ENCODE data around the gene ZNF335. TPM values are rescaled to one million over a fixed set of nuclear protein-coding genes. Genes with fewer than 3 reads are reported as not detected.
A peak's percentile ranks its signal among the peaks of the same experiment; 100 is the strongest.

The ZNF335 gene
- total and polyA plus RNA-seq, 2 of the 8 experiments (the other 6 are each of a cell fraction or from before 2014, with no cell fraction given) = 12.4 to 14.6 TPM

DNA sequence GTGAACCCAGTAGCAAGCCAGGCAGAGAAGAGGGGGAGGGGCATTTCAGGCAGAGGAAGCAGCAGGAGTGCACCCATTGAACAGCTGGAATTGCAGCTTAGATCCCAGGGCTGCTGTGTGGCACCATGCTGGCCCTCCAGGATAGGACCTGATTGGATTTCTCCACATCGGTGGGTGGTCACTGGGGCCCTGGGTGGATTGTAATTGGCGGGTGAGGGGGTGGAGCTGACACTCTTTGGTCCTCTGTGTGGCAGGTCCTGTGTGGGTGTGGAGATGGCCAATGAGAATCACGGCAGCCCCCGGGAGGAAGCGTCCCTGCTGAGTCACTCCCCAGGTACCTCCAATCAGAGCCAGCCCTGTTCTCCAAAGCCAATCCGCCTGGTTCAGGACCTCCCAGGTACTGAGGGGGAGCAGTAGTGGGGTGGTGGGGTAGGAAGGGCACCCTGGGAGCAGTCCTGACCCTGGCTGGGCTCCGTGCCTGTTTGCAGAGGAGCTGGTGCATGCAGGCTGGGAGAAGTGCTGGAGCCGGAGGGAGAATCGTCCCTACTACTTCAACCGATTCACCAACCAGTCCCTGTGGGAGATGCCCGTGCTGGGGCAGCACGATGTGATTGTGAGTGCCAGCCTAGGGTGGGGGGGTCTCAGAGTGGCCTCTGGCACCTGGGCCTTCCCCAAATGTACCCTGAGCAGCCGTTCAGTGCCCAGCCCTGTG, 33.1 kb downstream of the ZNF335 start:
- no peak overlapping the region for H2AFZ ChIP-seq (ENCODE audit: low read length)
- H4K8ac ChIP-seq (ENCODE audit: extremely low read depth, insufficient read depth, low read length) = no peak overlapping the region; the same call in 1 of the 2 replicates
- peak; percentile 58 to 68 for DNase-seq (ENCODE audit: low read depth in 1 of 2, low spot score in 2 of 2)
- ChIA-PET POLR2A (ENCODE audit: partially characterized antibody) (interaction anchor here (0.8 to 18.4 kb wide), 21 partner anchors 10 to 120 kb away, joined by 3 to 283 read pairs (median 3); partner anchors contain the start of genes CTSA, NEURL2, PLTP and SNX21), CTCF (ENCODE audit: partially characterized antibody) (interaction anchor here (0.5 to 3.6 kb wide), 7 partner anchors 10 to 578 kb away, joined by 3 to 17 read pairs (median 11); partner anchors contain the start of genes CTSA and NEURL2)
- H3K79me2 ChIP-seq (ENCODE audit: control insufficient read depth in 1 of 2, insufficient read depth in 2 of 2, low read length in 2 of 2) = peaks cover 0 to 19% of the 10 kb centered on the region in 2 experiments; a peak in 2 of 4 replicates
- H3K23me2 ChIP-seq (ENCODE audit: low read depth, low read length) = peaks cover 1% of the 10 kb centered on the region; the same call in 1 of the 2 replicates
- H3K56ac ChIP-seq (replicated peaks; ENCODE audit: insufficient read length, low read depth, low read length) = no peak overlapping the region
- no peaks in the 10 kb centered on the region; a peak in 1 of 7 replicates for H3K27me3 ChIP-seq (replicated peaks in 1 of 4; ENCODE audit: control insufficient read depth in 3 of 4, extremely low read depth in 1 of 4, insufficient read depth in 3 of 4, low read length in 3 of 4)
- no peak overlapping the region for H2BK120ac ChIP-seq (replicated peaks; ENCODE audit: low read depth, low read length)
- 79% methylated on average over 13 of the region's 13 CpGs; no CpG with 5 or more reads in 1 of the 2 experiments for WGBS, 2 experiments (ENCODE audit: extremely low coverage in 1 of 2, insufficient coverage in 1 of 2, insufficient read length in 1 of 2, insufficient replicate concordance in 2 of 2, low coverage in 1 of 2, low lambda C conversion rate in 2 of 2, missing lambda C conversion rate in 1 of 2)
- peak overlapping the region; percentile 86; the same call in 1 of the 2 replicates for H2AK5ac ChIP-seq (ENCODE audit: low read depth, low read length)
- no peak overlapping the region for H2BK20ac ChIP-seq (ENCODE audit: low read length)
- peak overlapping the region in 1 of 4 experiments; percentile 3; a peak in 1 of 8 replicates for H3K4me3 ChIP-seq (ENCODE audit: extremely low read depth in 1 of 4, insufficient read depth in 2 of 4, low read depth in 3 of 4, low read length in 4 of 4)
- H3K9me3 ChIP-seq (ENCODE audit: insufficient read depth in 2 of 2, low read depth in 1 of 2, low read length in 1 of 2) = no peaks in the 10 kb centered on the region
- H2BK12ac ChIP-seq (ENCODE audit: low read depth, low read length) = peak overlapping the region; percentile 72; the same call in 1 of the 2 replicates
- peaks cover 0 to 25% (median 9%) of the 10 kb centered on the region in 4 experiments; a peak in 6 of 7 replicates for H3K4me1 ChIP-seq (replicated peaks in 1 of 4; ENCODE audit: control insufficient read depth in 3 of 4, insufficient read depth in 4 of 4, low read length in 3 of 4)
- H2BK15ac ChIP-seq (ENCODE audit: low read length) = peak overlapping the region; percentile 19; the same call in 1 of the 2 replicates
- H4K5ac ChIP-seq (ENCODE audit: insufficient read length, low read depth, low read length) = peak overlapping the region; percentile 9
- peaks cover 12 to 46% (median 39%) of the 10 kb centered on the region in 4 experiments; a peak in 7 of 8 replicates for H3K36me3 ChIP-seq (ENCODE audit: control insufficient read depth in 2 of 4, insufficient read depth in 4 of 4, low read length in 3 of 4)
- H3K23ac ChIP-seq (ENCODE audit: insufficient read length) = no peak overlapping the region
- peak overlapping the region; percentile 52 for H3K27ac ChIP-seq (ENCODE audit: low read depth, low read length)
- peak overlapping the region in 1 of 4 experiments; percentile 45; a peak in 1 of 7 replicates for H3K9ac ChIP-seq (replicated peaks in 1 of 4; ENCODE audit: extremely low read depth in 1 of 4, low read depth in 3 of 4, low read length in 3 of 4)
- peak overlapping the region; percentile 40 to 41; a peak in 3 of 4 replicates for H3K4me2 ChIP-seq (ENCODE audit: insufficient read depth in 1 of 2, low read depth in 2 of 2, low read length in 2 of 2)
- H3K4ac ChIP-seq (replicated peaks; ENCODE audit: insufficient read length, low read depth, low read length) = no peak overlapping the region
- H3K14ac ChIP-seq (ENCODE audit: insufficient read length) = no peak overlapping the region
- no peak for FAIRE-seq
- H4K20me1 ChIP-seq (replicated peaks in 1 of 2; ENCODE audit: control insufficient read depth in 1 of 2, insufficient read depth in 2 of 2, low read length in 2 of 2) = peaks cover 2 to 4% of the 10 kb centered on the region in 2 experiments
- peak overlapping the region; percentile 90; the same call in 1 of the 2 replicates for H2BK5ac ChIP-seq (ENCODE audit: low read depth, low read length)
- H4K91ac ChIP-seq (replicated peaks; ENCODE audit: insufficient read length, low read length) = peak overlapping the region; percentile 66
- H3K18ac ChIP-seq (ENCODE audit: extremely low read depth, low read length) = peak overlapping the region; percentile 86; the same call in 1 of the 2 replicates
- H3K79me1 ChIP-seq (ENCODE audit: low read depth, low read length) = no peaks in the 10 kb centered on the region; the same call in 1 of the 2 replicates
- TF ChIP-seq CEBPB (IDR thresholded peaks at IDR 0.05; ENCODE audit: low read depth, low read length) (no peak), POLR2A (IDR thresholded peaks at IDR 0.05; ENCODE audit: control extremely low read depth in 1 of 2, low read depth in 2 of 2, low read length in 2 of 2) (no peak), RNF2 (IDR thresholded peaks at IDR 0.05; ENCODE audit: borderline replicate concordance, low read depth, low read length, missing control alignments, poor library complexity, severe bottlenecking) (no peak), SP2 (IDR thresholded peaks at IDR 0.05; ENCODE audit: low read length) (no peak), NRF1 (IDR thresholded peaks at IDR 0.05; ENCODE audit: low read depth, low read length) (no peak), SP1 (IDR thresholded peaks at IDR 0.05; ENCODE audit: low read depth, low read length) (peak; percentile 46; the same call in 1 of the 2 replicates), TAF1 (IDR thresholded peaks at IDR 0.05; ENCODE audit: low read depth, low read length) (no peak), KDM4A (IDR thresholded peaks at IDR 0.05; ENCODE audit: low read depth, low read length, severe bottlenecking) (no peak), SUZ12 (IDR thresholded peaks at IDR 0.05; ENCODE audit: low read length) (no peak), BRCA1 (IDR thresholded peaks at IDR 0.05; ENCODE audit: low read depth, low read length) (no peak), KDM1A (IDR thresholded peaks at IDR 0.05; ENCODE audit: borderline replicate concordance, low read length) (no peak), SIX5 (IDR thresholded peaks at IDR 0.05; ENCODE audit: low read depth, low read length) (no peak)

All from H1 (cell line).